GM21381 (cell line): ENCODE data around the gene GPR160.
"Not testable (repeated sequence)": the region's sequence is repeated elsewhere in the genome, so short reads cannot be mapped to it uniquely, and the experiment has no call there.

Experiments used
- ATAC-seq: cut with Tn5 transposase; IDR thresholded peaks from one replicate; pipeline ENCODE4 v1.9.1; 2021; ENCODE audit warnings: mild to moderate bottlenecking, moderate library complexity; ENCODE audit not compliant: unreplicated experiment

GPR160 gene, protein sequence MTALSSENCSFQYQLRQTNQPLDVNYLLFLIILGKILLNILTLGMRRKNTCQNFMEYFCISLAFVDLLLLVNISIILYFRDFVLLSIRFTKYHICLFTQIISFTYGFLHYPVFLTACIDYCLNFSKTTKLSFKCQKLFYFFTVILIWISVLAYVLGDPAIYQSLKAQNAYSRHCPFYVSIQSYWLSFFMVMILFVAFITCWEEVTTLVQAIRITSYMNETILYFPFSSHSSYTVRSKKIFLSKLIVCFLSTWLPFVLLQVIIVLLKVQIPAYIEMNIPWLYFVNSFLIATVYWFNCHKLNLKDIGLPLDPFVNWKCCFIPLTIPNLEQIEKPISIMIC

DNA sequence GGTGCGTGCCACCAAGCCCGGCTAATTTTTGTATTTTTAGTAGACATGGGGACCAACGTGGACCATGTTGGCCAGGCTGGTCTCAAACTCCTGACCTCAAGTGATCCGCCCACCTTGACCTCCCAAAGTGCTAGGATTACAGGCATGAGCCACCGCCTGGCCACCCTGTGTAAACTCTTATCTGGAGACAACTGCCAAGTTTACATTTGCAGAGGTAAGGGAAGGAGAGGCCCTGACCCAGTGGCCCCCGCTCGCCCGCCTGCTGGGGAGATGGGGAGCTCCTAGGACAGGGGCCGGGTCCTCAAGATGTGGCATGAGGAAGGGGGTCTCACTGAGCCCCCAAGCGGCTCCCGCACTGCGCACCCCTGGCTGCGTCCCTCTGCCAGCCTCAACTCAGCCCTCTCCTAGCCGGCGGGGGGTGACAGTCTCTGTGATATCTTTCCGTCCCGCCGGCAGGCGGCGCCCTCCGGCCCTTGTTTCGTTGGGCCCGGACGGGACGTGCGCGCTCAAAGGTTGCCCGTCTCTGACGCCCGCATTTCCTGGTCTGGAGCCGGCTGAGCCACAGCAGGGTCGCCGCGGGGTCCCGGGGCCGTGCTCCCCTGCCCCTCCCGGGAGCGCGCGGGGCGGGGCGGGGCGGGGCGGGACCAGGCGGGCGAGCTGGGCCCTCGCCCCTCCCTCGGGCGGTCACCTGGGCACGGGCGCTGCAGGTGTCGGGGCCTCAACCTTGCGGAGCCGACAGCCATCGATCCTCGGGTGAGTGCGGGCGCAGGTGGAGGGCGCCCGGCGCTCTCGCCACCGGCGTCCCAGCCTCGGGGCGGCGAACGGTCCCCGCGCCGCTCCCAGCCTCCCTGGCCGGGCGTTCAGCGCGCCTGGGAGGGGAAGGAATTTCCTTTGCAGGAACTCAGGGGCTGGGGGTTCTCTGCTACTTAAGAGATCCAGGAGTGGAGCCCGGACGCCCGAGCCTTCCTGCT, at the start of gene GPR160:
GPR160 (plus strand) TSS at position 533 of the 971 bp plus-strand sequence. CDS start 45,978 bp downstream, outside the sequence.
- peak; percentile 80 for ATAC-seq

DNA sequence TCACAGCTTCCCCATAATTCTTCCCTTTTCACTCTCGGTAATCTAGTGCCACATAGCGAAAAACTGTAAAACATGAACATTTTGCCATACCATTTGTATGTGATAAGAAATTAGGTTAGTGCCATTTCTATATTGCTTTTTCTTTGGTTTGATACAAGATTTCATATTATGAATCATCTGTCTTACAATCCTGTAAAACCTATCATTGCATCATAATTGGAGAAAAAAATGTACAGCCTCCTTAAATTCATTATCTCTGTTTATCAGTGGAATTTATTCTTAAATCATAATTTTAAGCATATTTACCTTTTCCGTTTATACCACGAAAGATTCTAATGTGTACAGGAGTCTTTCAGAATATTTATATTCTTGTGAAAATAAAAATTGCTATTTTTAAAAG, 47.4 kb upstream of the GPR160 start:
- no peak for ATAC-seq

DNA sequence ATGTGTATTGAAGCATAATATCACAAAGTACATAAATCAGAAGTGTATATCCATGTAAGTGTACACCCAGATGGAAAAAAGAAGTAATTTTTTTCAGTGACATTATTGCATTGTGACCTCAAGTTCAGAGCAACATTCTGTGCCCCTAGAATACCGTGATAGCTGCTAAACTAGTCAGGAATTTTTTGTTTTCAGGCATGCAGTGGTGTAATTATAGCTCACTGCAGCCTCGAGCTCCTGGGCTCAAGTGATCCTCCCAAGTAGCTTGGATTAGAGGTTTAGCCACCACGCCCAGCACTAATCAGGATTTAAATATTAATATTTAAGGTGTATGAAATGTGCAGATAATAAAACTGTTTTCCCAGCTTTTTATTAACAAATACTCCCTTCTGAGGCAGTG, 45.6 kb upstream of the GPR160 start:
- no peak for ATAC-seq

DNA sequence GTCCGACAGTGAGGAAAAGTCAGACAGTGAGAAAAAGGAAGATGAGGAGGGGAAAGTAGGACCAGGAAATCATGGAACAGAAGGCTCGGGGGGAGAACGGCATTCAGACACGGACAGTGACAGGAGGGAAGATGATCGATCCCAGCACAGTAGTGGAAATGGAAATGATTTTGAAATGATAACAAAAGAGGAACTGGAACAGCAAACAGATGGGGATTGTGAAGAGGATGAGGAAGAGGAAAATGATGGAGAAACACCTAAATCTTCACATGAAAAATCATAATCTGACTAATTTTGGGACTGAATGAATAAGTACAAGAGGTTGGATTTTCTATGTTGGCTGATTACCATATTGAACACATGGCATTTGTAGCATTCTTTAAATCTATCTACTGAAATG, 45.0 kb upstream of the GPR160 start:
- no peak for ATAC-seq

DNA sequence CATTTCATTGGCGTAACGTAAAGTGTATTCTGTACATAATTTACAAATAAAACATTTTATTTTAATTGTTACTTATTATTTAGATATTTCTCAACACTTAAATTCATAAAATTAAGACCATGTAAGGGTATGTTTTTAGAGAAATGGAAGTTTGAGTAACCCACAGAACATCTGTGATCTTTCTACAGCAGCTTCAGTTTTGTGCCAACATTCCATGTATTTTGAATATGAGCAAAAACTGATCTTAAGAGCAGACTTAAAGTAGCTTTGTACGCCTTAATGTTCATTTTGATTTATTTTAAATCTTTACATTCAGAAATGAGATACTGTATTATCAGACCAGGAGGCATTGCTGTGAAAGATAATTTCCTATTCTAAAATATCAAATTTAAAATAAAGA, 44.0 kb upstream of the GPR160 start:
- ATAC-seq: no peak

DNA sequence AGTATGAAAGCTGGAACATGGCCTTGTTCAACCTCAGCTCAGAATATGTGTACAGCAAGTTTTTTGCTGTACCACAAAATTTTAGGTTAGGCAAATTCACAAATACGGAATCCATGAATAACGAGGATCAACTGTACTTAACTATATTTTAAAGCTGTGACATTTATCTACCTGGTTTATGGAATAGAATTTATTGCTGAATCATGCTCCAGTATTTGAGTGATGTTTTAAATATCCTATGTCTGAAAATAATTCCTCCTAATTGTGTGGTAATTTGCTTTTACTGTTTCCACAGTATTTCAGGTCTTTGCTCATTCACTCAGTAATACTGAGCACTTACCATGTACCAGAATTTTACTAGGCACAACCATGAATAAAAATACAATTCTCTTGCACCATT, 41.7 kb upstream of the GPR160 start:
- no peak for ATAC-seq

DNA sequence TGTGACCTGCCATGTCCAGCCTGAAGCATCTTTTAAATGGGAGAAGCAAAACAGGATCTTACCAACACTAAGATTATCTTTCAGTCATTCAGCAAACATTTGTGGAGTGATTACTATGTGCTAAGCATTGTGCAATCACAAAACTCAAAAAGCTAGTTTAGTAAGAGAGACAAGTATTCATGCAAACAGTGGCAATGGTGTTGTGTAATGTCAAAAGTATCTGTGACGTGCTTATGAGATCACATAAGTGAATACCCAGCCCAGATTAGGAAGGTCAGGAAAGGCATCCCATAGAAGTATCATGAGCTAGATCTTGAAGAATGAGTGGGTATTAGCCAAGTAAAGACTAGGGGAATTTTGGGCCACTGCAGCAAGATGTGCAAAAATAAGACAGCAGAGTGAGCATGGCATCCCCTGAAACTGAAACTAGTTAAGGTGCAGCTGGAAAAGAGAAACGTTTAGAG, 39.1 kb upstream of the GPR160 start:
- peak; percentile 30 for ATAC-seq

DNA sequence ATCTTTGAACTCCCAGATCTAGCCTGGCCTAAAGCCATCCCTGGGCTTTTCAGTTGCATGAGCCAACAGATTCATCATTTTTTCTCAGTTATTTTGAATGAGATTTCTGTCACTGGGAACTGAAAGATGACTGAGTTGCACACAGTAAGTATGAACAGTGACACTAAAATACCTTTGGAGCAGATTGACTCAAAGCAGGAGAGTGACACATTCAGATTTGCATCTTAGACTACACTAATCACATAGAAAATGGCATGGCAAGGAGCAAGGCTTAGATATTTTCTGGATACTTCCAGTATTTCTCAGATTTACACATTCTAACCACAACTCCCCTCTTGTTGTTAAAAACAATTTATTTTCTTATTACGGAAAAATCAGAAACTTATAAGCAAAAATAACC, 38.4 kb upstream of the GPR160 start:
- ATAC-seq: peak; percentile 86

DNA sequence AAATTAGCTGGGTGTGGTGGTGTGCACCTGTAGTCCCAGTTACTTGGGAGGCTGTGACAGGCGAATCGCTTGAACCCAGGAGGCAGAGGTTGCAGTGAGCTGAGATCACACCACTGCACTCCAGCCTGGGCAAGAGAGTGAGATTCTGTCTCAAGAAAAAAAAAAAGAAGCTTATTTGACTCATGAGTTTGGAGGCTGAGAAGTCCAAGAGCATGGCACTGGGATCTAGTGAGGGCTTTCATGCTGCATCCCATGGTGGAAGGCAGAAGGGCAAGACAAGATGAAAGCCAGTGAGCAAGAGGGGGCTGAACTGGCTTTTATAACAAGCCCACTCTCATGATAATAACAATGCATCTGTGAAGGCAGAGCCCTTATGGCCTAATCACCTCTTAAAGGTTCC, 37.7 kb upstream of the GPR160 start:
- ATAC-seq: no peak

DNA sequence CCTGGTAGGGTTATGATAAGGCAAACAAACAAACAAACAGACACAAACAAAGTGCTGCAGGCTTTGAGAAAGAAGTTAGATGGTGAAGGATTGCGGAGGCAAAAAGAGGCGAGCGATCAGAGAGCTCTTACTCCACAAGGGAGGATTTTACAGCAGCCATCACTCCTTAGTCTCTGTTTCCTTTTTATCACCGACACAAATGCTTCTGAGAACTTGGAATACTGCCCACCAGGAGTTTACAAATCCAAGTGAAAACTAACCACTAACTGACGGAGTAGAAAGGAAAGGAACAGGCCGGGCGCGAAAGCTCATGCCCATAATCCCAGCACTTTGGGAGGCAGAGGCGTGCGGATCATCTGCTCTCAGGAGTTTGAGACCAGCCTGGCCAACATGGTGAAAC, 35.6 kb upstream of the GPR160 start:
- ATAC-seq: no peak

DNA sequence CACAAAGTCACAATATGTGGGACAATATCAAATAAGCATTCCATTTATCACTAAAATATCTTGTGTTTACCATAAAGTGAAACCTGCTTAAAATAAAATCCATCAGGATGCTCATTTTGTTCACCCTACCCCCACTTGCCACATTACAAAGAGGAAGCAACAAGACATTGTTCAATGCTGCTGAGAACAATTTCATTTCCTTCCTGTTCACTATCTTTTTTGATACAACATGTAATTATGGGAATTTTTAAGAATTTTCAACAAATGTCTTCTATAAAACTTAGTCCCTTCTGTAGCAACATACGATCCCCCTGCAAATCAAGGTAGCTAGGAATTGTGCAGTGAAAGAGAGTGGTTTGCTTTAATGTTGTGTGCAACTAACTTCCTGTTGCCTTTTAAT, 34.9 kb upstream of the GPR160 start:
- ATAC-seq: no peak

DNA sequence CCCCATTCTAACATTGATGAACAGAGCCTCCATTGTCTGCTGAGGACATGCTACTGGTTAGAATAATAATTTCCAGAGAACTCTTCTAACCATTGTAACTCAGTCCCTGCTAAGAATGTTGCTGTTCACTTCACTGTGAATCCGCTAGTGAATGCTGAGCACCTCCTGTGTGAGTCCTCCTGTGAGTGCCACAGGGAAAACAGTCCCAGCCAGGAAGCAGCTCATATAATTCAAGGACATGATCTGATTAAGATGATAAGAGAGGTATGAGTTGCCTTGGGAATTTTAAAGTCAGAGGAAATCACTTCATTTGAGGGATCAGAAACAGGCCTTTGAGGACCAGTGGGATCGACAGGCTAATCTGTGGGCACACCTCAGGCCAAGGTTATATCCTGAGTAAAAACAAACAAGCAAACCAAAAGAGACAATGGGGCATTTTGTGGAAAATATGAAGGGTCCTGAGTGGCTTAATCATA, 33.9 kb upstream of the GPR160 start:
- ATAC-seq: no peak

DNA sequence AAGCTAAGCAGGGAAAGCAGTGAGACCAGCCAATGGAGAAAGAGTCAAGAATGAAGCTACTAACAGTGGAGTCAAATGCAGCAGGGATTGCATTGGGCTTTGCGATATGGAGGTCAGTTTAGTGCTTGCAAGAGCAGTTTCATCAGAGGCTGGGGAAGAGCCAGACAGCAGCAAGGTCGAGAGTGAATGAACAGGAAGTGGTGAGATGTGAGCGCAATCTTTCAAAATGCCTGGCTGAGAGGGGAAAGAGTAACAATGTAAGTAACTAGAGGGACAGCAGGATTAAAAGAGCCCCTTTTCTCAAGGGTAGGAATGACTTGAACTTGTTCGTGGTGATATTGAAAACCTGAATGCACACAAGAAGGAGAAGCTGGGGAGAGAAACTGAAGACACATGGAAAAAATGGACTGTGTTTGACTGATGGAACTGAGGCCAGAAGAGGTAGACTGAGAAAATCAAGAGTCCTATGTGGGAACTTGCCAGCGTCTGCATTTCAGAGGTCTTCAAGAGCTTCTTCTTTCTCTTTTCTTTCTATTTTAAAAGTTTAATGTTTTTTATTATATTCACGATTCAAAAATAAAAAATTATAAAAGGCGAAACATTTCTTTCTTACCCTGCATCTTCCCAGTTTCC, 30.6 kb upstream of the GPR160 start:
- peak; percentile 76 for ATAC-seq

DNA sequence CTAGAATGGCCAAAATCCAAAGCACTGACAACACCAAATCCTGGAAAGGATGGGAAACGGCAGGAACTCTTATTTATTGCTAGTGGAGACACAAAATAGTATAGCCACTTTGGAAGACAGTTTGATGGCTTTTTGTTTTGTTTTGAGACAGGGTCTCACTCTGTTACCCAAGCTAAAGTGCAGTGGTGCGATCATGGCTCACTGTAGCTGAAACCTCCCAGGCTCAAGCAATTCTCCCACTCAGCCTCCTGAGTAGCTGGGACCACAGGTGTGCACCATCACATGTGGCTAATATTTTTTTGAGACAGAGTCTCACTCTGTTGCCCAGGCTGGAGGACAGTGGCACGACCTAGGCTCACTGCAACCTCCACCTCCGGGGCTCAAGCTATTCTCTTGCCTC, 27.3 kb upstream of the GPR160 start:
- ATAC-seq: no peak

DNA sequence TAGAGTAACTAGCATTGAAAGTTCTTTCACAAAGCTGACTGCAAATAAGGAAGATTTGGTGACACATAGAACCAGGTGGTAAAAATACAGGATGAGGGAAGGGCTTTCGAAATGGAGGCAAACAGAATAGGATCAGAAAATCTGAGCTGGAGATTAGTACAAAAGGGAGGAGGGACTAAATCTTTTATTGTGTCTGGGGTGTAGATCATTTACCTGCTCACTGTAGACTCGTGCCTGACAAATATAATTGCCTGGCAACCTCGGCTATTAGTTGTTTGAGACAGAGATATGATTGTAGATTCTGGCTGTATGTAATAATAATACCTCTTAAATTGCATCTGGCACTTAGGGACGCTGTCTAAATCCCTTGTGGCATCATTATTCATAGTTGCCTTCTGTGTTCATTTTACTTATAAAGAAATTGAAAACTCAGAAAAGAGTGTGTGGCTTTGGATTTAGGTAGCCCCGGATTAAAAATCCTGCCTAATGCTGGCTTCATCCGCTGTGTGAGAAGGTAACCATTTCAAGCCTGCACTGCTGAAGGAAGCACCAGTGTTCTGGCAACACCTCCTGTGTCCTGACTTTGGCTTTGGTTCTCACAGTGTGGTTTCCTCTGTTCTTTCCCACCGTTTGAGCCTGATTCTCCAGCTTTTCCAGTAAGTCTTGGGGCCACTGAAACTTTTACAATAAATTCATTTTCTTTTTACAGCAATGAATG, 25.0 kb upstream of the GPR160 start:
- no peak for ATAC-seq

DNA sequence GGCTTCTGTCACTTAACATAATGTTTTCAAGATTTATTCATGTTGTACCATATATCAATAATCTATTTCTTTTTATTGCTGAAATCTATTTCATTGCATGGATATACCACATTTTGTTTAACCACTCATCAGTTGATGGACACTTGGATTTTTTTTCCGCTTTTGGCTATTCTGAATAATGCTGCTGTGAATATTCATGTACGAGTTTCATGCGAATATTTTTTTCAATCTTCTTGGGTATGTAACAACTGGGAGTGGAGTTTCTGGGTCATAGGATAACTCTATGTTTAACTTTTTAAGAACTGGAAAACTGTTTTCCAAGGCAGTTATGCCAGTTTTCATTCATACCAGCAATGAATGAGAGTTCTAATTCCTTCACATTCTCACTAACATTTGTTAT, 21.7 kb upstream of the GPR160 start:
- ATAC-seq: no peak

DNA sequence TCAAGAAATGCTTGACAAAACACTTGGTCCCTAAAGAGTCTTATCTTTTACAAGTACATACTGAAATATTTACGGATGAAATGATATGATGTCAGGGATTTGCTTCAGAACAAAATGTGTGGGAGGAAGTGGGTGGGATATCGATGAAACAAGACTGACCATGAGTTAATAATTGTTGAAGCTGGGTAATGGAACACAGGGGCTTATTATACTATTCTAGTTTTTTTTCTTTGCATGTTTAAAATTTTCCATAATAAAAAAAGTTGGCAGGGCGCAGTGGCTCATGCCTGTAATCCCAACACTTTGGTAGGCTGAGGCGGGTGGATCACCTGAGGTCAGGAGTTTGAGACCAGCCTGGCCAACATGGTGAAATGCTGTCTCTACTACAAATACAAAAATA, 18.5 kb upstream of the GPR160 start:
- not testable (repeated sequence) for ATAC-seq

DNA sequence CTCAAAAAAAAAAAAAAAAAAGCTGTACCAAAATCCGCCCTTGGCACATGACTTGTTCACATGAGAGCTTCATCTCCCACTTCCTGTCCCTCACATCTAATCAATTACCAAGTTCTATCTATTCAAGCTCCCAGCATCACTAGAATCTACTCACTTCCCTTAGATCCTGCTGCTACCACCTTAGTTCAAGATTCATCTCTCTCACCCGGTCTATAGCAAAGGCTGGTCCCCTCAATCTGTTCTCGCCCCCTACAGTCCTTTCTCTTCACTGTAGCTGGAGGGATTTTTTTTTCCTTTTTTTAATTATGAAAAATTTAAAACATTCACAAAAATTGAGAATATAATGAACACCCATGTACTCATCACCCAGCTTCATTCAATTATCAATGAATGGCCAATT, 16.7 kb upstream of the GPR160 start:
- ATAC-seq: no peak

DNA sequence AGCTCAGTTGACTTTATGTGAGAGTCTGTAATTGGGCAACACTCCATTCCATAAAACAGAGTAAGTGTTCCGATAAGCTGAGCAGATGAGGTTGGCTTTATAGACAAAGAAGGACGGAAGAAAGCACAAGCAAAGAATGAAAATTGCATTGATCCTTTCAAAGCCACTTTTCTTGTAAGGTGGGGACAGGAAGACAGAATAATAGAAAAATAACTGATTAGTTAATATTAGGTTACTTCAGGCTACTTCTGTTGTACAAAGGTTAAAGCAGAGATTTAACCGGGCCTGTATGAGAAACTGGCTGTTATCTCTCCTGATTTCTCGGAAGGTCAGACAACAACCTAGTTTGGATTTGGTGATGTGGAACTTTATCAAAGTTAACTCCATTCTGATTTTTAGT, 15.5 kb upstream of the GPR160 start:
- no peak for ATAC-seq

DNA sequence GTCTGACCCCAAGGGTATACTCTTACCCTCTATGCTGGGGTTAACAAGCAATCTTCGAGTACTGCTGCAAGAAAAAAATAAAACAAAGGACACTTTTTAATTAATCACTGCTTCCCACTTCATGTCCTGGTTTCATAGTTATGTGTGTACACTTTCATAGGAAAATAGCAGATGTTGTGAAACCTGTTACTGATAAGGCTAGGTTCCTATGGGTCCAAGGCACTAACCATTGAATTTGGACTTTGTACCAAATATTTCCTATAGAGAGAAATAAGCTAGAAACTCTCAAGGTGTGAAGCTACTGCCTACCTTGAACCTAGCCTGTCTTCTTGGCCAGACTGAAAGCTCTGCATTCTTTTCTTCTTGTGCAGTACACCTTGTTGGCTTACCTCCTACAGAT, 14.6 kb upstream of the GPR160 start:
- no peak for ATAC-seq

DNA sequence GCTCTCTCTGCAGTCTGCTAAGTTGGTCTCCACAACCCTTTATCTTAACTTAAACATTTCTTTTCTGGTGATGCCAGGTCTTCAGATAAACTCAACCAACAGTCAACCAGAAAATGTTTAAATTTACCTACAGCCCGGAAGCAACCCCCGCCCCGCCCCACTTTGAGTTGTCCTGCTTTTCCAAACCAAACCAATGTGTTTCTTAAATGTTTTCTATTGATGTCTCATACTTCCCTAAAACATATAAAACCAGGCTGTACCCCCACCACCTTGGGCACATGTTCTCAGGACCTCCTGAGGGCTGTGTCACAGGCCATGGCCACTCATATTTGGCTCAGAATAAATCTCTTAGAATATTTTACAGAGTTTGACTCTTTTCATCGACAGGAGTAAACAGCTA, 13.2 kb upstream of the GPR160 start:
- ATAC-seq: no peak
